Cerebellar nuclear complex (tissue), 1 donor: ENCODE data around the gene TBC1D24.

Experiments
- DNase-seq, 2 experiments: peaks; one replicate each; lab custom pipeline; 2025; lab: John Stamatoyannopoulos, UW

The TBC1D24 gene

DNA sequence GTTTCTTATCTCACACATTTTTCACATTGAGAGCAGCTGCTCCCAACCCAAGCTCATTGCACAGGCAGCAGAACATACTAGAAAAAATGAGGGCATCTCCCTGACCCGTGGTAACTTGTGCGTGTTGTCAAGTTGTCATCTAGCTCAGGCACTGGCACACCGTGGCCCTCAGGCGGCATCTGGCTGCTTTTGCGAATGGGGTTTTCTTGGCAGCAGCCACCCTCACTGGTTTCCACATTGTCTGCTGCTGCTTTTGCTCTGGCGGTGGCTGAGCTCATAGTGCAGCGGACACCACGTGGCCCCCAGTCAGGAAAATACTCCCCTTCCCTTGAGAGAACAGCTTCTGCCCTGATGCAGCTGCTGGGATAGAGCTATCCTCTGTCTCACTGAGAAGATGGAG lies 24.4 kb upstream of the TBC1D24 start:
- no peak for DNase-seq

- DNase-seq: no peak
These were observed 23.9 kb upstream of the TBC1D24 start for GRCh38 chr16:2450975-2451381.

DNA sequence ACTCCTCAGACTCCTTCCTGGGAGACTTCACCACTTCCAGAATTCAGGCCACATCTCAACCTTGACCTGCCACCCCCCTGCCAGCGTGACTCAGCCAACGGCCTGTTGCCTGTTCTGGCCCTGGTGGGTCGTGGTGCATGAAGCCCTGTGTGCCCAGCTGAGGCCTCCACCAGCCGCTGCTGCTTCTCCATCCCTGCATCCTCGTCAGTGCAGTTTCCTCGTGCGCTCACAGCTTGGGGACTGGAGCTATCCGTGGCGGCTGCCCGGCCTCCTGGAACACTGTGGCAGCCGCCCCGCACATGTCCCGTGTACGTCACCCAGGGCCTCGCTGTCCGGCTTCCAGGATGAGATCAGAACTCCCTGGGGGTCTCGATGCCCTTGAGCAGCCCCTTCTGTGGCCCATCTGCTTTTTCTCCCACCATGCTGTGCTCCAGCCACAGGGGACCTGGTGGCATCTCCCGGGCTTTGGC lies 23.0 kb upstream of the TBC1D24 start:
- DNase-seq: no peak

DNA sequence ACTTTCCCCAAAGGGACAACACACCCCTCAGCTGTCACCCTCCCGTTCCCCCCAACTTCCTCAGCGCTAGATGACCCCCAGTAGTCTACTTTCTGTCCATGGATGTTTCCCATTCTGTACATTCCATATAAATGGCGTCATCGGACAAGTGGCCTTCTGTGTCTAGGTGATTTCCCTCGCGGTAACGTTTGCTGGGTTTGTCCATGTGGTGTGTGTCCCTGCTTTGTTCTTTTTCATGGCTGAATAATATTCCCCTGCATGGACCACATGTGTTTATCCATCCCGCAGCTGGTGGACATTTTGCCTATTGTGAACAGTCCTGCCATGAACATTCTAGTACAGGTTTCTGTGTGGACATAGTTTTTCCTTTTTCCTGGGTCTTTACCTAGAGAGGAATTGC lies 22.3 kb upstream of the TBC1D24 start:
- DNase-seq: no peak

DNA sequence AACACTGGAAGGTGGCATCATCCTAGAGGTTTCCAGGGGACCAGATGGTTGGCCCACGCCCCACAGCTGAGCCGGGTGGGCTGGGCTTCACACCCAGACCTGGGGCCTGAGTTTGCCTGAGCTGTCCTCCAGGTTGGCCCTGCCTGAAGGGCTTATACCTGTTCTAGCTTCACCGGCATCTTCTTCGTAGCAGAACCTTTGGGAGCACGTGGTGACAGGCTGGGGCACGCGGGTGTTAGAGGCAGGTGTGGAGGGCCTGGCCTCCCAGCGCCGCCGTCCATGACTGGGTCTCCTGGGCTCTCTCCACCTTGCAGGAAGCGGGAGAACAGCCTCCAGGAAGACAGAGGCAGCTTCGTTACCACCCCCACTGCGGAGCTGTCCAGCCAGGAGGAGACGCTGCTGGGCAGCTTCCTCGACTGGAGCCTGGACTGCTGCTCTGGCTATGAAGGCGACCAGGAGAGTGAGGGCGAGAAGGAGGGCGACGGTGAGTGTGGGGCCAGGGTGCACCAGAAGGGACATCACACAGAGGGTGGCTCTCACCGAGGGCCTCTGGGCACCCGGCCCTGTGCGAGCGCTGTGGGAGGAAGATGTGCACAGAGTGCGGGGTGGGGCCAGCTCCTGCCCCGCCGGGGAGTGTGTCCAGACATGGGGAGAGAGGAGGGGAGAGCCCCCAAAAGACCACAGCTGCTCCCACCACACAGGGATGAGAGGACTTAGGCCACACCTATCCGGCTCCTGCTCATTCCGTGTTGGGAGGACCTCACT lies 19.7 kb upstream of the TBC1D24 start:
- DNase-seq: no peak

GRCh38 chr16:2456551-2457153 lies 18.3 kb upstream of the TBC1D24 start:
- no peak for DNase-seq

DNA sequence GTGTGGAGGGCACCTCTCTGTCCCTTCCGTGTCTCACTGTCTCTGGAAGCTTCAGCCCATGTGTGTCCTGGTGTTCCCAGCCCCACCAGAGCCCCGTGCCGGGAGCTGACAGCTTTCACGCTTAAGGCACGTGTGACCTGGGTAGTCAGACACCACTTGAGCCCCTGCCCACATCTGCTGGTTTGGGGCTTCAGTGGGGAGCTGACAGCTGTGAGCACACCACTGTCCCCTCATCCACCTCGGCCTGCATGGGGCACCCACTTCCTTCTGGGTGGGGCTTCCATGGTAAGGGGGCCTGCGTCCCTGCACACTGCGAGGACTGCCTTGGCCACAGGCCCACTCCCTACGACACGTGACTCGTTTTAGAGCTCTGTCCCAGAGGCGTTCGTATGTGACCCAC lies 17.7 kb upstream of the TBC1D24 start:
- DNase-seq: no peak

- no peak for DNase-seq
These were observed 17.0 kb upstream of the TBC1D24 start for GRCh38 chr16:2457946-2458345.

DNA sequence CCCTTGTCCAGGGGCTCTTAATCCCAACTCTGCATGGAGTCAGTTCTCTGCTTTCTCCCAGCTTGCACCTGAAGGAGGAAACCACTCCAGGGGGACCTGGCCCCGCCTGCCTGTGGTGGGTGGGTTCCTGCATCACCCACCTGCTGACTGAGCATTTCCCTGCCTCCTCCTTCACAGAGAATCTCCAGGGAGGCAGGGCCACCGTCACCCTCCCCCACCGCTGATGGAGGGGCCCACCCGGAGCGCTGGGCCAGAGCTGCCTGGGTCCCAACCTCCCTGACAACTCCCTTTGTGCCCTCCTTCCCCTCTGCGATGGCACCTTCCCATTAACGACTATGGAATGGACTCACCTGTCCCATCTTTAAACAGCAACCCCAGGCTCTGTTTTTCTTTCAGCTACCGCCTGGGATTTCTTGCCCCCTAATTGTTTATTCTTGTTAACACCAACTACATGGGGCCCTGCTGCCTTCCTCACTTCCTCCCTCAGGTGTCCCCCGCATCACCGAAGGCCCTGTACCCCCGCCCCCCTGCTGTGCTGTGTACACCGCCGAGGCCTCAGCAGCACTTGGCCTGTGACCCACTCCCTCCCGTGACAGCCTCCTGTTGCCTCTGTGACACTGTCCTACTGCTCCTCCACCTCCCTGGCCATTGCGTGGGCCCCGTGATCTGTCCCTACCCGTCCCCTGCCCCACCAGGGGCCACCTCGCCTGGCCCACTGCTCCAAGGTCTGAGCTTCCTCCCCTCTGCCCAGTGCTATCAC lies 15.9 kb upstream of the TBC1D24 start:
- DNase-seq: no peak

GRCh38 chr16:2459647-2460390 lies 15.1 kb upstream of the TBC1D24 start, which contains the start of gene TEDC2:
TEDC2 (plus strand) TSS chr16:2460109; CDS start chr16:2460145, 36 bp downstream.
- DNase-seq: peak; percentile 88 to 89

- no peak for DNase-seq
These were observed 14.6 kb upstream of the TBC1D24 start for GRCh38 chr16:2460391-2460713.

- DNase-seq: no peak
These were observed 14.0 kb upstream of the TBC1D24 start for GRCh38 chr16:2460916-2461315.

- DNase-seq: no peak
These were observed 12.7 kb upstream of the TBC1D24 start for GRCh38 chr16:2462031-2462866.

DNA sequence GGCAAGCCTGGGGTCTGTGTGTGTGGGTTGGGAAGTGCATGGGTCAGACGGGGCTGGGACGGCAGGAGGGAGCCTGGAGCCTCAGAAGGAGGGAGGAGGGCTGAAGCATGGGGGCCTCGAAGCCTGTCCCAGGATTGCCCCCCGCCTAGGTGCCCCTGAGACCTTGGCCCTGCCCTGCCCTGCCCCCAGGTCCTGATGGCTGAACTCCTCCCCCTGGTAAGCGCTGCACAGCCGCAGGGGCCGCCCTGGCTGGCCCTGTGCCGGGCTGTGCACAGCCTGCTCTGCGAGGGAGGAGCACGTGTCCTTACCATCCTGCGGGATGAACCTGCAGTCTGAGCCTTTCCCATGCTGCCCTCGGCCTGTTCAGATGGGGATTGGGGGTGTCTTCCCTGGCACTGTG lies 10.6 kb upstream of the TBC1D24 start:
- no peak for DNase-seq

- no peak for DNase-seq
These were observed 9.1 kb upstream of the TBC1D24 start for GRCh38 chr16:2465653-2466415.

GRCh38 chr16:2466667-2467527 lies 8.0 kb upstream of the TBC1D24 start:
- no peak for DNase-seq

- DNase-seq: peak in 1 of 2 experiments; percentile 11
These were observed 7.2 kb upstream of the TBC1D24 start for GRCh38 chr16:2467528-2468232.

- DNase-seq: no peak
These were observed 6.6 kb upstream of the TBC1D24 start for GRCh38 chr16:2468233-2468724.
